ENCODE data around the gene TMA7.

The TMA7 gene

GRCh38 chr3:48423241-48423882 is 16.7 kb upstream of the TMA7 start:
- no peak for DNase-seq (ENCODE audit: low read depth)

GRCh38 chr3:48423883-48424695 is 16.0 kb upstream of the TMA7 start:
- DNase-seq (ENCODE audit: low read depth): no peak

GRCh38 chr3:48425281-48425812 is 14.7 kb upstream of the TMA7 start:
- no peak for DNase-seq (ENCODE audit: low read depth)

GRCh38 chr3:48426401-48426909 is 13.6 kb upstream of the TMA7 start:
- no peak for DNase-seq (ENCODE audit: low read depth)

GRCh38 chr3:48426944-48427629 is 13.0 kb upstream of the TMA7 start:
- no peak for DNase-seq (ENCODE audit: low read depth)

GRCh38 chr3:48427630-48427962 is 12.5 kb upstream of the TMA7 start:
- DNase-seq (ENCODE audit: low read depth): no peak

GRCh38 chr3:48428088-48428571 is 11.9 kb upstream of the TMA7 start:
- no peak for DNase-seq (ENCODE audit: low read depth)

- no peak for DNase-seq (ENCODE audit: low read depth)
Measured at GRCh38 chr3:48428572-48429316, 11.3 kb upstream of the TMA7 start.

- DNase-seq (ENCODE audit: low read depth): peak; percentile 60
Measured at GRCh38 chr3:48429317-48429959, 10.6 kb upstream of the TMA7 start.

GRCh38 chr3:48429960-48430707 is 9.9 kb upstream of the TMA7 start, which contains the start of gene PLXNB1:
Gene PLXNB1 (minus strand): TSS chr3:48430086. CDS start chr3:48424611, 5,475 bp downstream.
- no peak for DNase-seq (ENCODE audit: low read depth)

- DNase-seq (ENCODE audit: low read depth): no peak
Measured at GRCh38 chr3:48430708-48431101, 9.4 kb upstream of the TMA7 start.

- no peak for DNase-seq (ENCODE audit: low read depth)
Measured at GRCh38 chr3:48431224-48432029, 8.6 kb upstream of the TMA7 start.

GRCh38 chr3:48432411-48433371 is 7.4 kb upstream of the TMA7 start:
- no peak for DNase-seq (ENCODE audit: low read depth)

GRCh38 chr3:48433472-48434118 is 6.5 kb upstream of the TMA7 start:
- no peak for DNase-seq (ENCODE audit: low read depth)

GRCh38 chr3:48434591-48435222 is 5.3 kb upstream of the TMA7 start:
- no peak for DNase-seq (ENCODE audit: low read depth)

- no peak for DNase-seq (ENCODE audit: low read depth)
Measured at GRCh38 chr3:48435223-48435595, 4.8 kb upstream of the TMA7 start.

GRCh38 chr3:48435774-48436476 is 4.1 kb upstream of the TMA7 start:
- DNase-seq (ENCODE audit: low read depth): peak; percentile 69
